Kidney (tissue), 14 donors: ENCODE results near the gene MMAB. TPM values are rescaled to one million over a fixed set of nuclear protein-coding genes. Genes with fewer than 3 reads are reported as not detected.

Source experiments
- DNase-seq, 5 donors: peaks; one replicate each; pipeline ENCODE4 v3.0.0-alpha.2; 2013 to 2020
- FAIRE-seq: peaks from 2 replicates; lab custom pipeline; 2012; peaks lifted over from hg19 to GRCh38; lab: Jason Lieb, UNC
- H3K27ac ChIP-seq, 2 donors: one replicate each; pipeline ENCODE4 v1.7.0; 2013; ENCODE audit warnings: low read depth in 2 of 2, low read length in 2 of 2, inconsistent platforms in 1 of 2
- H3K27me3 ChIP-seq: one replicate; pipeline ENCODE4 v1.7.1; 2013; ENCODE audit warnings: low read length, inconsistent platforms; ENCODE audit not compliant: control insufficient read depth, insufficient read depth
- H3K36me3 ChIP-seq, 3 donors: one replicate each; pipeline versions ENCODE4 v1.7.0 to v1.7.1; 2013; ENCODE audit warnings: low read length in 3 of 3, control low read depth in 1 of 3, inconsistent platforms in 1 of 3; ENCODE audit not compliant: insufficient read depth in 3 of 3, control insufficient read depth in 2 of 3
- H3K4me1 ChIP-seq, 3 donors: one replicate each; pipeline versions ENCODE4 v1.7.0 to v1.7.1; 2013; ENCODE audit warnings: low read length in 3 of 3, inconsistent platforms in 1 of 3, low read depth in 1 of 3; ENCODE audit not compliant: control insufficient read depth in 2 of 3, insufficient read depth in 2 of 3
- H3K4me3 ChIP-seq, 3 donors: one replicate each; pipeline versions ENCODE4 v1.7.0 to v1.8.1; 2013; ENCODE audit warnings: low read length in 3 of 3, control low read depth in 1 of 3, inconsistent platforms in 1 of 3
- H3K9ac ChIP-seq, 3 donors: one replicate each; pipeline versions ENCODE4 v1.7.0 to v1.7.1; 2013; ENCODE audit warnings: low read length in 3 of 3, control low read depth in 1 of 3, inconsistent platforms in 1 of 3
- H3K9me3 ChIP-seq, 3 donors: one replicate each; pipeline versions ENCODE4 v1.7.0 to v1.7.1; 2013; ENCODE audit warnings: low read length in 3 of 3, control low read depth in 1 of 3, inconsistent platforms in 1 of 3; ENCODE audit not compliant: control insufficient read depth in 2 of 3, insufficient read depth in 1 of 3
- intact Hi-C: fragments of 100-400 bp; cut with DNase I; formaldehyde crosslinking; loops from one replicate; pipeline ENCODE4 v1.11.1; 2022
- polyA plus RNA-seq: library from polyadenylated mRNA; stranded (reverse); fragments of 350-450 nt; fragmentation: Illumina TruSeq; extraction: RNeasy Lipid Tissue Mini Kit (QIAGEN cat#74804); gene quantifications from one replicate; pipeline ENCODE4 v1.2.3, GENCODE V29; 2014; ENCODE audit warnings: low read depth, low replicate concordance; ENCODE audit not compliant: insufficient read depth
- total RNA-seq: library from RNA; stranded (reverse); fragmentation: NEBNext Ultra II Directional; extraction: Animal tissue kit (Norgen Biotek cat#: 25700); gene quantifications from one replicate; pipeline ENCODE4 v1.2.1, GENCODE V29; 2021
- TF ChIP-seq, protein P1 (sequence below): IDR thresholded peaks from 3 replicates; pipeline ENCODE4 v1.5.1; 2012; ENCODE audit warnings: mild to moderate bottlenecking, moderate library complexity, borderline replicate concordance; ENCODE audit not compliant: insufficient read depth; ENCODE audit errors: extremely low read depth
- donor health status: control.
- donor health status: control.
- donor health status: control.
- donor health status: control.
- donor health status: control.
- donor health status: DM: yes; HTN: yes; CAD: no.
- donor health status: Normal renal cell carcinoma (clear cell type).

Gene MMAB
- total and polyA plus RNA-seq, 2 donors from 2014 or later: 42.9 to 96.3 TPM

- Histone ChIP-seq H3K27ac (no peak overlapping the region), H3K9me3 (no peaks in the 10 kb centered on the region), H3K4me3 (no peak overlapping the region), H3K4me1 (no peaks in the 10 kb centered on the region), H3K36me3 (no peaks in the 10 kb centered on the region), H3K9ac (no peak overlapping the region), H3K27me3 (no peaks in the 10 kb centered on the region)
- FAIRE-seq (no peak), DNase-seq (no peak)
- TF ChIP-seq, protein P1, sequence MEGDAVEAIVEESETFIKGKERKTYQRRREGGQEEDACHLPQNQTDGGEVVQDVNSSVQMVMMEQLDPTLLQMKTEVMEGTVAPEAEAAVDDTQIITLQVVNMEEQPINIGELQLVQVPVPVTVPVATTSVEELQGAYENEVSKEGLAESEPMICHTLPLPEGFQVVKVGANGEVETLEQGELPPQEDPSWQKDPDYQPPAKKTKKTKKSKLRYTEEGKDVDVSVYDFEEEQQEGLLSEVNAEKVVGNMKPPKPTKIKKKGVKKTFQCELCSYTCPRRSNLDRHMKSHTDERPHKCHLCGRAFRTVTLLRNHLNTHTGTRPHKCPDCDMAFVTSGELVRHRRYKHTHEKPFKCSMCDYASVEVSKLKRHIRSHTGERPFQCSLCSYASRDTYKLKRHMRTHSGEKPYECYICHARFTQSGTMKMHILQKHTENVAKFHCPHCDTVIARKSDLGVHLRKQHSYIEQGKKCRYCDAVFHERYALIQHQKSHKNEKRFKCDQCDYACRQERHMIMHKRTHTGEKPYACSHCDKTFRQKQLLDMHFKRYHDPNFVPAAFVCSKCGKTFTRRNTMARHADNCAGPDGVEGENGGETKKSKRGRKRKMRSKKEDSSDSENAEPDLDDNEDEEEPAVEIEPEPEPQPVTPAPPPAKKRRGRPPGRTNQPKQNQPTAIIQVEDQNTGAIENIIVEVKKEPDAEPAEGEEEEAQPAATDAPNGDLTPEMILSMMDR: no peak
- intact Hi-C loops: no loop called here
These were observed 37.9 kb upstream of the MMAB start for GRCh38 chr12:109611223-109611622.

DNA sequence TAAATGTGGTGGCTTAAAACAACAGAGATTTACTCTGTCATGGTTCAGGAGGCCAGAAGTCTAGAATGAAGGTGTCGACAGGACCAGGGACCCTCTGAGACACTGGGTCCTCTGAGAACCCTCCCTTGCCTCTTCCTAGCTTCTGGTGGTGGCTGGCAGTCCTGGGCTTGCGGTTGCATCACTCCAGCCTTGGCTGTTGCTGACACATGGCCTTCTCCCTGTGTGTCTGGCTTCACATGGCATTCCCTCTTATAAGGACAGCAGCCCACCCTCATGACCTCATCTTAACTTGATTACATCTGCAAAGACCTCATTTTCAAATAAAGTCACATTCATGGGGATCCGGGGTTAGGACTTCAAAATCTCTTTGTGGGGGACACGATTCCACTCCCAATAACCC lies 37.2 kb upstream of the MMAB start:
- TF ChIP-seq, protein P1: no peak
- no peaks in the 10 kb centered on the region for H3K9me3 ChIP-seq
- H3K36me3 ChIP-seq: no peaks in the 10 kb centered on the region
- no peaks in the 10 kb centered on the region for H3K27me3 ChIP-seq
- H3K4me3 ChIP-seq: no peak overlapping the region
- FAIRE-seq: no peak
- no peak overlapping the region for H3K27ac ChIP-seq
- no peak for DNase-seq
- intact Hi-C loops: no loop called here
- no peak overlapping the region for H3K9ac ChIP-seq
- no peaks in the 10 kb centered on the region for H3K4me1 ChIP-seq

DNA sequence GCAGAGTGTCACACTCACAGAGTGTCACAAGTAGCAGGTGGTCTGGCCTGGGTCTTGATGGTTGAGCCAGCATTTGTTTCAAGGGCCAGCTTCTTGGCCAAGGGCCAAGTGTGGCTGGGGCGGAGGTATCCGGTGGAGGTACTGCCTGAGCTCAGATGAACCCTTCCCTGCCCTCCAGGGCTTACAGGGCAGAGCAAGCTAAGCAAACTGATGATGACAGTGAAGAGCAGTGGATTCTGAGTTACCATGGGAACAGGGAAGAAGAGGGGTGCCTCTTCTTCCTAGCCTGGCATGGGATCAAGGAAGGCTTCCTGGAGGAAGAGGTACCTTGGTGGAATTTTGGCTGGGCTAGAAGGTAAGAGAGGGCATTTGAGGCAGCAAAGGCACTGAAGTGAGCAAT lies 36.0 kb upstream of the MMAB start:
- H3K4me1 ChIP-seq: no peaks in the 10 kb centered on the region
- TF ChIP-seq, protein P1: no peak
- no peak overlapping the region for H3K4me3 ChIP-seq
- intact Hi-C loops: no loop called here
- no peaks in the 10 kb centered on the region for H3K27me3 ChIP-seq
- H3K27ac ChIP-seq: no peak overlapping the region
- no peak overlapping the region for H3K9ac ChIP-seq
- H3K9me3 ChIP-seq: no peaks in the 10 kb centered on the region
- no peak for DNase-seq
- H3K36me3 ChIP-seq: no peaks in the 10 kb centered on the region
- no peak for FAIRE-seq

DNA sequence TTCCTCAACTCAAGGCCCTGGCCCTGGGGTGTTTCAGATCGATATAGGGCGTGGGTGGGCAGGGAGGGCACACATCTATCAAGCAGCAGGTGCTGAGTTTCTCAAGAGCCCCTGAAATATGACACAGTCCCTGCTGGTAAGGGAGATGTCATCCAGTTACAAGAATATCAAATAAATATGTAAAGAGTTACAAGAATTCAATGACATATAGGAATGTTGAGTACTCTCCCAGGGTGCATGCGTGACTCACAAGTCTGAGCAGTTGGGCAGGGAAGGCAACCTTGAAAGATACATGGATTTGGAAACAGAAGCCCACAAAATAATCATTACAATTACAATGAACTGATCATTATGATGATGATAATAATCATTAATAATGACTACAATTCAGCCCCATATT lies 35.5 kb upstream of the MMAB start:
- TF ChIP-seq, protein P1: no peak
- FAIRE-seq: no peak
- no peaks in the 10 kb centered on the region for H3K4me1 ChIP-seq
- H3K27me3 ChIP-seq: no peaks in the 10 kb centered on the region
- DNase-seq: no peak
- no peak overlapping the region for H3K27ac ChIP-seq
- no peak overlapping the region for H3K4me3 ChIP-seq
- H3K9ac ChIP-seq: no peak overlapping the region
- no peaks in the 10 kb centered on the region for H3K9me3 ChIP-seq
- H3K36me3 ChIP-seq: no peaks in the 10 kb centered on the region
- intact Hi-C loops: no loop called here
